ENCODE data around the gene CHCHD2.

The CHCHD2 gene

GRCh38 chr7:56063882-56064625 lies 42.2 kb downstream of the CHCHD2 start, which contains the start of gene SUMF2:
Gene SUMF2 (plus strand): TSS chr7:56064286. CDS start chr7:56064312, 26 bp downstream.
- no peaks in the 10 kb centered on the region for H3K9me3 ChIP-seq (ENCODE audit: insufficient read depth, low read length)
- no peaks in the 10 kb centered on the region for H3K27me3 ChIP-seq (ENCODE audit: low read depth, low read length)
- peak within 1 kb of the TSS; percentile 100 for H3K4me3 ChIP-seq (ENCODE audit: low read length)
- H4K20me1 ChIP-seq (ENCODE audit: insufficient read depth, low read length), result no peaks in the 10 kb centered on the region
- H3K79me2 ChIP-seq (ENCODE audit: low read length), result peaks cover 45% of the 10 kb centered on the region
- H2AFZ ChIP-seq (ENCODE audit: low read depth, low read length), result peak within 1 kb of the TSS; percentile 94
- peak within 1 kb of the TSS; percentile 73 for H3K27ac ChIP-seq (ENCODE audit: low read length)
- peak within 1 kb of the TSS; percentile 91 for H3K4me2 ChIP-seq (ENCODE audit: low read length)
- TF ChIP-seq, protein P1, sequence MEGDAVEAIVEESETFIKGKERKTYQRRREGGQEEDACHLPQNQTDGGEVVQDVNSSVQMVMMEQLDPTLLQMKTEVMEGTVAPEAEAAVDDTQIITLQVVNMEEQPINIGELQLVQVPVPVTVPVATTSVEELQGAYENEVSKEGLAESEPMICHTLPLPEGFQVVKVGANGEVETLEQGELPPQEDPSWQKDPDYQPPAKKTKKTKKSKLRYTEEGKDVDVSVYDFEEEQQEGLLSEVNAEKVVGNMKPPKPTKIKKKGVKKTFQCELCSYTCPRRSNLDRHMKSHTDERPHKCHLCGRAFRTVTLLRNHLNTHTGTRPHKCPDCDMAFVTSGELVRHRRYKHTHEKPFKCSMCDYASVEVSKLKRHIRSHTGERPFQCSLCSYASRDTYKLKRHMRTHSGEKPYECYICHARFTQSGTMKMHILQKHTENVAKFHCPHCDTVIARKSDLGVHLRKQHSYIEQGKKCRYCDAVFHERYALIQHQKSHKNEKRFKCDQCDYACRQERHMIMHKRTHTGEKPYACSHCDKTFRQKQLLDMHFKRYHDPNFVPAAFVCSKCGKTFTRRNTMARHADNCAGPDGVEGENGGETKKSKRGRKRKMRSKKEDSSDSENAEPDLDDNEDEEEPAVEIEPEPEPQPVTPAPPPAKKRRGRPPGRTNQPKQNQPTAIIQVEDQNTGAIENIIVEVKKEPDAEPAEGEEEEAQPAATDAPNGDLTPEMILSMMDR (IDR thresholded peaks at IDR 0.05; ENCODE audit: low read depth, low read length), result 0 out of 2 replicates have a peak, but pooled peaks have one; percentile 5
- no peak for TF ChIP-seq EZH2phosphoT487 (IDR thresholded peaks at IDR 0.05; ENCODE audit: low read depth)
- H3K36me3 ChIP-seq (replicated peaks; ENCODE audit: low read depth, low read length), result peaks cover 20% of the 10 kb centered on the region
- peaks cover 13% of the 10 kb centered on the region; the same call in 1 of the 2 replicates for H3K4me1 ChIP-seq (ENCODE audit: low read length)
- H3K9ac ChIP-seq (ENCODE audit: low read length), result peak within 1 kb of the TSS; percentile 86

- TF ChIP-seq, protein P1 (IDR thresholded peaks at IDR 0.05; ENCODE audit: low read depth, low read length), result no peak
- no peak for TF ChIP-seq EZH2phosphoT487 (IDR thresholded peaks at IDR 0.05; ENCODE audit: low read depth)
- H3K9ac ChIP-seq (ENCODE audit: low read length), result peak overlapping the region; percentile 86
- no peaks in the 10 kb centered on the region for H3K9me3 ChIP-seq (ENCODE audit: insufficient read depth, low read length)
- H3K27me3 ChIP-seq (ENCODE audit: low read depth, low read length), result no peaks in the 10 kb centered on the region
- 0 out of 2 replicates have a peak overlapping the region, but pooled peaks have one; percentile 24 for H2AFZ ChIP-seq (ENCODE audit: low read depth, low read length)
- H3K4me1 ChIP-seq (ENCODE audit: low read length), result peaks cover 13% of the 10 kb centered on the region; the same call in 1 of the 2 replicates
- H3K79me2 ChIP-seq (ENCODE audit: low read length), result peaks cover 47% of the 10 kb centered on the region
- peak overlapping the region; percentile 91 for H3K4me2 ChIP-seq (ENCODE audit: low read length)
- peak overlapping the region; percentile 73 for H3K27ac ChIP-seq (ENCODE audit: low read length)
- H4K20me1 ChIP-seq (ENCODE audit: insufficient read depth, low read length), result no peaks in the 10 kb centered on the region
- peak overlapping the region; percentile 100 for H3K4me3 ChIP-seq (ENCODE audit: low read length)
- peaks cover 21% of the 10 kb centered on the region for H3K36me3 ChIP-seq (replicated peaks; ENCODE audit: low read depth, low read length)
These were observed 42.8 kb downstream of the CHCHD2 start for GRCh38 chr7:56063500-56063881.

DNA sequence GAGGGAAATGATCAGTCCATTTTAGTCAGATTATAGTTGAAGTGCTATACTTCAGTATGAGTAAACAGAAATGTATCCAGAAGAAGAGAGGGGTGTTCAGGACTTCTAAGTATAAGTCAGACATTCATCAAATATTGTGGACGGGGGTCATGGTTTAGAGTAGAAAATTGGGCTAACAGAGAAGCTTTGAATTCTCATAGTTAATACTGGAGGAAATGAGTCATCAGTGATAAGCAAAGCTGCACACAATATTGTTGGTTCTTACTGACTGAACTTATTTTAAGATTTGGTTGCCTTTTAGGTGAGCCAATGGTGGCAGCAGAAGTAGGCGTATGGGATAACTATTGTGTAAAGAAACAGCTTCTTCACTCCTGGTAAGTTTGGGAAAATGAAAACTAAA lies 43.9 kb downstream of the CHCHD2 start:
- no peak overlapping the region for H3K4me3 ChIP-seq (ENCODE audit: low read length)
- H3K9ac ChIP-seq (ENCODE audit: low read length), result no peak overlapping the region
- no peak overlapping the region for H2AFZ ChIP-seq (ENCODE audit: low read depth, low read length)
- no peaks in the 10 kb centered on the region for H4K20me1 ChIP-seq (ENCODE audit: insufficient read depth, low read length)
- TF ChIP-seq, protein P1 (IDR thresholded peaks at IDR 0.05; ENCODE audit: low read depth, low read length), result no peak
- no peak for TF ChIP-seq EZH2phosphoT487 (IDR thresholded peaks at IDR 0.05; ENCODE audit: low read depth)
- no peaks in the 10 kb centered on the region for H3K27me3 ChIP-seq (ENCODE audit: low read depth, low read length)
- no peaks in the 10 kb centered on the region for H3K9me3 ChIP-seq (ENCODE audit: insufficient read depth, low read length)
- H3K4me1 ChIP-seq (ENCODE audit: low read length), result peaks cover 13% of the 10 kb centered on the region; the same call in 1 of the 2 replicates
- peaks cover 29% of the 10 kb centered on the region for H3K36me3 ChIP-seq (replicated peaks; ENCODE audit: low read depth, low read length)
- peak overlapping the region; percentile 11; the same call in 1 of the 2 replicates for H3K27ac ChIP-seq (ENCODE audit: low read length)
- no peak overlapping the region for H3K4me2 ChIP-seq (ENCODE audit: low read length)
- H3K79me2 ChIP-seq (ENCODE audit: low read length), result peaks cover 53% of the 10 kb centered on the region

DNA sequence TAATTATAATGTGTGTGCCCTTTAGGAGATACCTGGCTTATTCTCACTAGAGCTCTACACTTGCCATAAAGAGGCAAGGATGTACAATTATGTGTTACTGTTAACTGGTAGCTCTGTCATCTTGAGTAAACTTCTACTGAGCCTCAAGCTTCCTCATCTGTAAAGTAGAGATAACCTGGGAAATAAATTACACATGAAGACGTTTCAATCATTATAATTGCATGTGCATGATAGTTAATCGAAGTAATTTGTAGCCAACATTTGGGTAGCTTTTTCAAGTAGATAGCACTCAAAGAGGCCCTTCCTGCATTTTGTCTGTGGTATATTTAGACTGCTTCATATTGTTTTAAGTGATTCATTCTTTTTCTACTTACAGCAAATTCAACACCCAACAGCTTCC lies 52.3 kb downstream of the CHCHD2 start:
- Histone ChIP-seq H3K4me2 (ENCODE audit: low read length) (no peak overlapping the region), H3K4me1 (ENCODE audit: low read length) (peaks cover 44% of the 10 kb centered on the region), H3K27me3 (ENCODE audit: low read depth, low read length) (no peaks in the 10 kb centered on the region), H3K36me3 (replicated peaks; ENCODE audit: low read depth, low read length) (peaks cover 41% of the 10 kb centered on the region), H3K27ac (ENCODE audit: low read length) (no peak overlapping the region), H4K20me1 (ENCODE audit: insufficient read depth, low read length) (no peaks in the 10 kb centered on the region), H3K9me3 (ENCODE audit: insufficient read depth, low read length) (no peaks in the 10 kb centered on the region), H3K79me2 (ENCODE audit: low read length) (peaks cover 82% of the 10 kb centered on the region), H2AFZ (ENCODE audit: low read depth, low read length) (no peak overlapping the region), H3K4me3 (ENCODE audit: low read length) (no peak overlapping the region), H3K9ac (ENCODE audit: low read length) (no peak overlapping the region)
- no peak for TF ChIP-seq EZH2phosphoT487 (IDR thresholded peaks at IDR 0.05; ENCODE audit: low read depth)
- TF ChIP-seq, protein P1 (IDR thresholded peaks at IDR 0.05; ENCODE audit: low read depth, low read length), result no peak
